Heart left ventricle (tissue), 16 donors: ENCODE measurements around the gene CAPN2. TPM values are rescaled to one million over a fixed set of nuclear protein-coding genes. Genes with fewer than 3 reads are reported as not detected.
"Not testable (repeated sequence)": the region's sequence is repeated elsewhere in the genome, so short reads cannot be mapped to it uniquely, and the experiment has no call there.

Experiments used
- ATAC-seq, 4 donors: fragments of 200-7000 bp; cut with Tn5 transposase; one replicate each; pipeline ENCODE4 v1.9.1; 2020 to 2022; ENCODE audit warnings: moderate library complexity in 4 of 4, mild to moderate bottlenecking in 3 of 4, moderate number of reproducible peaks in 1 of 4
- DNase-seq, 5 donors: peaks; one replicate each; pipeline ENCODE4 v3.0.0-alpha.2; 2020
- H3K27ac ChIP-seq, 12 donors: fragments of 200-600 bp; sonication (generic) in 4 of 12; one replicate each; pipeline versions ENCODE4 v1.5.0 to v1.8.0; 2016 to 2022; ENCODE audit warnings: mild to moderate bottlenecking in 2 of 12
- H3K27me3 ChIP-seq, 9 donors: fragments of 200-600 bp; sonication (generic) in 2 of 9; one replicate each; pipeline versions ENCODE4 v1.5.1 to v1.8.0; 2016 to 2022; ENCODE audit warnings: mild to moderate bottlenecking in 3 of 9
- H3K36me3 ChIP-seq, 9 donors: fragments of 200-600 bp; sonication (generic) in 2 of 9; one replicate each; pipeline versions ENCODE4 v1.5.0 to v1.8.0; 2018 to 2022; ENCODE audit warnings: mild to moderate bottlenecking in 2 of 9
- H3K4me1 ChIP-seq, 12 donors: fragments of 200-600 bp; sonication (generic) in 4 of 12; one replicate each; pipeline versions ENCODE4 v1.5.0 to v1.8.0; 2016 to 2022; ENCODE audit warnings: mild to moderate bottlenecking in 3 of 12
- H3K4me3 ChIP-seq, 12 donors: fragments of 200-600 bp; sonication (generic) in 4 of 12; one replicate each; pipeline versions ENCODE4 v1.5.0 to v1.8.0; 2017 to 2022; ENCODE audit warnings: mild to moderate bottlenecking in 9 of 12, moderate library complexity in 4 of 12
- H3K9me3 ChIP-seq, 12 donors: fragments of 200-600 bp; sonication (generic) in 4 of 12; one replicate each; pipeline versions ENCODE4 v1.5.0 to v1.8.0; 2016 to 2022; ENCODE audit warnings: mild to moderate bottlenecking in 1 of 12
- CTCF ChIP-seq, 12 donors: fragments of 200-600 bp; sonication (generic) in 4 of 12; IDR thresholded peaks; one replicate each; pipeline versions ENCODE4 v1.5.0 to v1.8.0; 2018 to 2022; ENCODE audit warnings: antibody characterized with exemption in 12 of 12, mild to moderate bottlenecking in 5 of 12
- POLR2A ChIP-seq, 2 donors: fragments of 450-650 bp; IDR thresholded peaks; one replicate each; pipeline ENCODE4 v1.6.1; 2017; ENCODE audit warnings: antibody characterized with exemption in 2 of 2, mild to moderate bottlenecking in 2 of 2, moderate library complexity in 2 of 2
- WGBS, 4 donors: extraction: QIAGEN DNeasy Blood & Tissue Kit in 2 of 4; methylation state at CpG; one replicate each; pipeline versions ENCODE4 v1.1.5 to v1.1.7; 2013 to 2018; 5-methylcytosine and 5-hydroxymethylcytosine counted together
- intact Hi-C, 10 donors: fragments of 100-400 bp; cut with DNase I; formaldehyde crosslinking; loops; one replicate each; pipeline versions ENCODE4 v1.11.1 to v1.14.2; 2022
- polyA plus RNA-seq, 2 donors: library from polyadenylated mRNA; stranded (reverse); fragments of 200-250 nt; gene quantifications; one replicate each; pipeline ENCODE4 v1.2.3, GENCODE V29; 2013
- total RNA-seq, 9 donors: library from RNA; depleted of rRNA in 2 of 9; stranded (reverse); fragments of >200 nt in 2 of 9; fragmentation: NEBNext Ultra II Directional in 3 of 9; extraction: Animal tissue kit (Norgen Biotek cat#: 25700) in 3 of 9; gene quantifications; one replicate each; pipeline versions ENCODE4 v1.1.0 to v1.2.4, GENCODE V29; 2016 to 2023
- donor health status: ischemic (EF 13 %, LVEDD 7.1; RV severe dilation, severe dysfunction).
- donor health status: healthy with polysubstance abuse.
- donor health status: DM: no; HTN: yes; CAD: no.
- donor health status: DM: no; HTN: no; CAD: no.
- donor health status: ischemic (EF 25% LVEDD 6.9; RV normal size, moderate dysfunction).
- donor health status: ischemic (EF 25% LVEDD 5.7; RV mildly dilated, moderate dysfunction).
- donor health status: healthy.
- donor health status: DM: yes; HTN: yes; CAD: no.
- donor health status: ischemic (EF 35%, LVEDD 5.7; RV mildly dilated, moderate dysfunction).
- donor health status: nonischemic (EF 11% LVEDD 7.7; RV severe dilation, severe dysfunction).
- donor health status: DM: yes; HTN: yes; CAD: no.
- donor health status: PGD.
- donor health status: ischemic (EF 29% LVEDD 5.4; RV normal size, mild dysfunction).
- donor health status: nonischemic (EF 23%, LVEDD 6.1; RV moderate dilation, normal function).

CAPN2 gene
- total and polyA plus RNA-seq, 11 donors = 54.4 to 115 (median 81.8) TPM

- no peaks in the 10 kb centered on the region for H3K9me3 ChIP-seq
- 62 to 69% (median 65%) methylated on average over 14 of the region's 14 CpGs for WGBS, 4 donors
- peaks cover 8 to 74% (median 57%) of the 10 kb centered on the region in 12 donors for H3K4me1 ChIP-seq
- H3K27ac ChIP-seq = peak overlapping the region in 10 of 12 donors; percentile 32 to 78 (median 67)
- TF ChIP-seq CTCF (IDR thresholded peaks at IDR 0.05) (no peak), POLR2A (IDR thresholded peaks at IDR 0.05) (no peak)
- H3K36me3 ChIP-seq = peaks cover 0 to 36% (median under 1%) of the 10 kb centered on the region in 9 donors
- ATAC-seq (peak in 1 of 4 donors; percentile 32), DNase-seq (no peak)
- no peaks in the 10 kb centered on the region for H3K27me3 ChIP-seq
- no peak overlapping the region for H3K4me3 ChIP-seq
- intact Hi-C loops = no loop called here
Observed at GRCh38 chr1:223738465-223739365, 26.4 kb downstream of the CAPN2 start.

GRCh38 chr1:223739366-223740037 lies 27.2 kb downstream of the CAPN2 start:
- ATAC-seq = peak; percentile 33 to 74 (median 52)
- H3K27ac ChIP-seq = peak overlapping the region in 11 of 12 donors; percentile 56 to 78 (median 69)
- no peaks in the 10 kb centered on the region for H3K9me3 ChIP-seq
- intact Hi-C loops = no loop called here
- no peaks in the 10 kb centered on the region for H3K27me3 ChIP-seq
- peak in 2 of 5 donors; percentile 33 to 47 for DNase-seq
- H3K36me3 ChIP-seq = peaks cover 0 to 43% (median 7%) of the 10 kb centered on the region in 9 donors
- WGBS, 4 donors = 21 to 26% (median 23%) methylated on average over 7 of the region's 7 CpGs
- H3K4me3 ChIP-seq = no peak overlapping the region
- H3K4me1 ChIP-seq = peaks cover 3 to 73% (median 54%) of the 10 kb centered on the region in 12 donors
- no peak for TF ChIP-seq CTCF (IDR thresholded peaks at IDR 0.05)
- no peak for TF ChIP-seq POLR2A (IDR thresholded peaks at IDR 0.05)

- H3K4me3 ChIP-seq, H3K9me3 ChIP-seq, H3K27me3 ChIP-seq, intact Hi-C loops, DNase-seq, ATAC-seq: not testable (repeated sequence)
- Histone ChIP-seq H3K27ac (peak overlapping the region in 11 of 12 donors; percentile 56 to 78 (median 69)), H3K36me3 (peaks cover 0 to 49% (median 14%) of the 10 kb centered on the region in 9 donors), H3K4me1 (peaks cover 3 to 68% (median 47%) of the 10 kb centered on the region in 12 donors)
- WGBS, 4 donors = 72 to 83% (median 80%) methylated on average over 10 of the region's 10 CpGs
Observed at GRCh38 chr1:223740038-223740736, 27.8 kb downstream of the CAPN2 start.

- intact Hi-C loops = no loop called here
- TF ChIP-seq POLR2A (IDR thresholded peaks at IDR 0.05) (no peak), CTCF (IDR thresholded peaks at IDR 0.05) (no peak)
- Histone ChIP-seq H3K4me1 (peaks cover 3 to 61% (median 43%) of the 10 kb centered on the region in 12 donors), H3K4me3 (no peak overlapping the region), H3K27ac (peak overlapping the region in 10 of 12 donors; percentile 20 to 79 (median 65)), H3K9me3 (no peaks in the 10 kb centered on the region), H3K27me3 (no peaks in the 10 kb centered on the region), H3K36me3 (peaks cover 0 to 66% (median 31%) of the 10 kb centered on the region in 9 donors)
- WGBS, 4 donors = 88 to 94% (median 91%) methylated on average over 5 to 6 of the region's 6 CpGs
- ATAC-seq (no peak), DNase-seq (no peak)
Observed at GRCh38 chr1:223741861-223742260, 29.5 kb downstream of the CAPN2 start.
